GM19455 (cell line): ENCODE measurements around the gene ITGA7.
"Not testable (repeated sequence)": the region's sequence is repeated elsewhere in the genome, so short reads cannot be mapped to it uniquely, and the experiment has no call there.

Experiments
- ATAC-seq: cut with Tn5 transposase; IDR thresholded peaks from one replicate; pipeline ENCODE4 v1.9.1; 2021; ENCODE audit not compliant: unreplicated experiment

Gene ITGA7

DNA sequence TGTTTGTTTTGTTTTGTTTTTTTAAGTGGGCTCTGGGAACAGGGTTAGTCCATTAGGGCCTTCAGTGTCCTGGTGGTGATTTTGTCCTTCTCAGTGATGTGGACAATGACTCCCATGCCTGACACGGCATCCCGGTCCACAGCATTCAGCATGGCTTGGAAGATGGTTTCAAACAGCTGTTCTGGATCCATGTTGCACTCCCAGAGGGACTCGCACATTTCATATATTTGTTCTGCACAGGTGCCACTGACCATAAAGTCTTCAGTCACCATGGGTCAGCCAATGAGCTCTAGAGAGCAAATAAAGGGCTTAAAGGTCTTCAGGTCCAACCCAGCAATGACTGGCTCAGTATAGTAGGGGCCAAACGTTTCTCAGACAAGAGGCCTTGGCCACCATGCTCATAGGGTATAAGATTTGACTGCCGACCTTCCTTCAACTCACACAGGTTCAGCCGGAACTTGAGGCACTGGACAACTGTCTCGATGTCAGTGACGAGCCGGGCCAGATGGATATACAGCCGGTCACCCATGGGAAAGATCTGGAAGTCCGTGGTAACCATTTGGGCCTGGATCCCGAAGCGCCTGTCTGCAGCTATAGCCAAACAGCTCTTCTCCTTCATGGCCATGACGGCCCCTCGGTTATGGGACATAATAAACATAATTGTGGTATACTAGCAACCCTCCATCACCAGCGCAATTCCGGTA is 53.0 kb downstream of the ITGA7 start:
- ATAC-seq = no peak

DNA sequence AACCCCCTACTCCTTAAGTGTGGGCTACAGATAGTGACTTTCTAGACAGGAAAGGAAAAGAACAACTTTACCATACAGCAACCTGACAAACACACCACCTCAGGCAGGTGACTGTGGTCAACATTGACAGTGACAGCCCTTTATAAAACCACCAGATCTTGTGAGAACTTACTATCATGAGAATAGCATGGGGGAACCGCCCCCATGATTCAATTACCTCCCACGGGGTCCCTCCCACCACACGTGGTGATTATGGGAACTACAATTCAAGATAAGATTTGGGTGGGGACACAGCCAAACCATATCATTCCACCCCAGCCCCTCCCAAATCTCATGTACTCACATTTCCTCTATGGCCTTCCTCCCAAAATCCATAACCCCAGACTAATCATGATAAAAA is 54.7 kb downstream of the ITGA7 start:
- no peak for ATAC-seq

GRCh38 chr12:55652352-55652751 is 55.4 kb downstream of the ITGA7 start:
- ATAC-seq = no peak

- ATAC-seq = no peak
Observed at GRCh38 chr12:55651299-55651683, 56.4 kb downstream of the ITGA7 start.

DNA sequence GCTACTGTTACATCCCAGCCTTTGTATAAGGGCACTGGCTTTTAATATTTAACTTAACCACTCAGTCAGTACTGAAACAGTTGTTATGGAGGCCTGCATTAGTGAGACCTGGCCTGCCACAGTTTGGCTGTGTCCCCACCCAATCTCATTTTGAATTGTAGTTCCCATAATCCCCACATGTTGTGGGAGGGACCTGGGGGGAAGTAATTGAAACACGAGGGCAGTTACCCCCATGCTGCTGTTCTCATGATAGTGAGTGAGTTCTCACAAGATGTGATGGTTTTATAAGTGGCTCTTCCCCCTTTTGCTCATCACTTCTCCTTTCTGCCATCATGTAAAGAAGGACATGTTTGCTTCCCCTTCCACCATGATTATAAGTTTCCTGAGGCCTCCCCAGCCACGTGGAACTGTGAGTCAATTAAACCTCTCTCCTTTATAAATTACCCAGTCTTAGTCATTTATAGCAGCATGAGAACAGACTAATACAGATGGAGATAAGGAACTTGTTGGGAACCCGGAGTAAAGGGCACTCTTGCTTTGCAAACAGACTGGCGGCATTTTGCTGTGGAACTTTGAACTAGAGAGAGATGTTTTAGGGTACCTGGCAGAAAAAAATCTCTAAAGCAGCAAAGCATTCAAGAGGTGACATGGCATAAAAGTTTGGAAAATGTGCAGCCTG is 56.9 kb downstream of the ITGA7 start:
- not testable (repeated sequence) for ATAC-seq

- ATAC-seq = no peak
Observed at GRCh38 chr12:55647027-55647426, 60.7 kb downstream of the ITGA7 start.

GRCh38 chr12:55644591-55644990 is 63.1 kb downstream of the ITGA7 start:
- no peak for ATAC-seq

DNA sequence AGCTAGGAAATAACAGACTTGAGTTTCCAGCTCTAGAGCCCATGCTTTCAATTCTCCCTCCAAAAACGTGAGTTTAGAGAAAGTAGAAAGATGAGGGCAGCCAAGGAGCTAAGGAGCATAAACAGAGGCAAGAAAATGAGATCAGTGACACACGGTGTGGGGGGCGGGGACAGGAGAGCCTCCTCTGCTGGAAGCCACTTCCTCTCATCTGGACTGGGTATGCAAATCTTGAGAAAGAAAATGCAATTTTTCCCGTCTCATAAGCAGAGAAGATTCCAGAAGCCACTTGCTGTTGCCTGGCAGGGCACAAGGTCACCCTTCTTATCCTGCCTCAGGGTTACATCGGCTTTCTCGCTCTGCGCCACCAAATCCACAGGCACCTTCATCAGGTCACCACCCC is 65.0 kb downstream of the ITGA7 start:
- no peak for ATAC-seq

DNA sequence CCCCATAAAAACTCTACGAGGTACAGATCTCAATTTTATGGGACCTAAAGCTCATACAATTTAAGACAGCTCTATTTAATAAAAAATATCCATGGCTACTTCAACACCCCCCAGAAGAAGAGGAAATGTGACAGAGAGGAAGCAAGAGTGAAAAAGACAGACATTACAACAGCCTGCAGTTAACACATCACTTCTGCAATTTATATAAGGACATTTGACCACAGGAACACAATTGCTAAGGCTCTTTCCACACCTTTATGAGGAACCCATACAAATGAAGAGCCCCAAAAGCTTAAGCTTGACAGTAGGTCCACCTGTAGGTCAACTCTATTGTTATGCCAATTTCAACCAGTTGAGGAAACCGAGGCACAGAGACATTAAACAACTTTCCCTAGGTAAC is 65.4 kb downstream of the ITGA7 start:
- no peak for ATAC-seq

- no peak for ATAC-seq
Observed at GRCh38 chr12:55641595-55641994, 66.1 kb downstream of the ITGA7 start.

- ATAC-seq = no peak
Observed at GRCh38 chr12:55637467-55637866, 70.2 kb downstream of the ITGA7 start.

- ATAC-seq = no peak
Observed at GRCh38 chr12:55636853-55637252, 70.9 kb downstream of the ITGA7 start, which contains the start of gene OR10P1. Gene OR10P1, plus strand, starts transcription at chr12:55636892. Its CDS starts 0 bp downstream, at chr12:55636892.

- ATAC-seq = no peak
Observed at GRCh38 chr12:55636116-55636655, 71.5 kb downstream of the ITGA7 start.
